K562 (cell line): ENCODE data around the gene HOXB3. TPM values are rescaled to one million over a fixed set of nuclear protein-coding genes. Genes with fewer than 3 reads are reported as not detected.

Source experiments
- BRD4 ChIP-seq: fragments of 200-600 bp; sonication (generic); IDR thresholded peaks from 2 replicates; pipeline ENCODE4 v1.6.1; 2017; ENCODE audit warnings: inconsistent platforms
- CC2D1A ChIP-seq: fragments of 450-650 bp; IDR thresholded peaks from 2 replicates; pipeline ENCODE4 v1.6.1; 2017; ENCODE audit warnings: mild to moderate bottlenecking
- CTCF ChIP-seq, 3 experiments: IDR thresholded peaks in 2 of 3; conservative IDR thresholded peaks in 1 of 3; 2 replicates each; pipeline ENCODE4 v1.5.1; 2011 to 2012; ENCODE audit warnings: low read length in 3 of 3, mild to moderate bottlenecking in 3 of 3, control low read depth in 2 of 3, improper control_type of control experiment in 1 of 3, inconsistent platforms in 1 of 3, low read depth in 1 of 3, mixed read lengths in 1 of 3, moderate library complexity in 1 of 3; ENCODE audit not compliant: insufficient read depth in 2 of 3
- DEAF1 ChIP-seq: fragments of 450-650 bp; formaldehyde crosslinking; IDR thresholded peaks from 2 replicates; pipeline ENCODE4 v1.4.0; 2020; ENCODE audit warnings: mild to moderate bottlenecking, moderate library complexity
- DPF2 ChIP-seq: fragments of 450-650 bp; IDR thresholded peaks from 2 replicates; pipeline ENCODE4 v1.6.1; 2016
- GTF2F1 ChIP-seq: IDR thresholded peaks from 2 replicates; pipeline ENCODE4 v1.6.1; 2011; ENCODE audit warnings: low read depth, low read length, improper control_type of control experiment
- KAT7 ChIP-seq: sonication (generic); formaldehyde crosslinking; IDR thresholded peaks from 2 replicates; pipeline ENCODE4 v1.8.0; 2022; ENCODE audit warnings: missing genetic modification reagents, mild to moderate bottlenecking, borderline replicate concordance
- NCOR1 ChIP-seq: fragments of 450-650 bp; IDR thresholded peaks from 2 replicates; pipeline ENCODE4 v1.6.1; 2016; ENCODE audit warnings: mild to moderate bottlenecking, moderate library complexity
- NR2C2 ChIP-seq, 2 experiments: fragments of 200-800 bp in 1 of 2; sonication (Bioruptor generic) in 1 of 2; sonication (generic) in 1 of 2; formaldehyde crosslinking in 1 of 2; IDR thresholded peaks; 2 replicates each; pipeline versions ENCODE4 v1.6.1 to v1.8.0; 2016 to 2022; ENCODE audit warnings: mild to moderate bottlenecking in 1 of 2, missing compliant biosample characterization in 1 of 2, missing genetic modification characterization in 1 of 2, missing genetic modification reagents in 1 of 2
- PML ChIP-seq: IDR thresholded peaks from 2 replicates; pipeline ENCODE4 v1.6.1; 2012; ENCODE audit warnings: low read length, inconsistent platforms
- SMARCA4 ChIP-seq: fragments of 450-650 bp; IDR thresholded peaks from 2 replicates; pipeline ENCODE4 v1.6.1; 2016
- TGIF2 ChIP-seq: sonication (generic); formaldehyde crosslinking; IDR thresholded peaks from 2 replicates; pipeline ENCODE4 v1.8.1; 2022; ENCODE audit warnings: mild to moderate bottlenecking, missing genetic modification reagents, moderate library complexity
- WHSC1 ChIP-seq: IDR thresholded peaks from one replicate; pipeline ENCODE4 v1.6.1; 2012; ENCODE audit warnings: low read length, control low read depth, inconsistent platforms
- ZNF551 ChIP-seq: fragments of 250-450 bp; sonication (Bioruptor Pico); IDR thresholded peaks from 2 replicates; pipeline ENCODE4 v1.5.0; 2021; ENCODE audit warnings: mild to moderate bottlenecking, moderate library complexity
- ZNF57 ChIP-seq: fragments of 450-650 bp; formaldehyde crosslinking; IDR thresholded peaks from 2 replicates; pipeline ENCODE4 v1.4.0; 2020; ENCODE audit warnings: mild to moderate bottlenecking, moderate library complexity
- ZNF586 ChIP-seq: fragments of 450-650 bp; formaldehyde crosslinking; conservative IDR thresholded peaks from 2 replicates; pipeline ENCODE4 v1.4.0; 2020; ENCODE audit warnings: mild to moderate bottlenecking, moderate library complexity
- ZNF609 ChIP-seq: sonication (generic); formaldehyde crosslinking; IDR thresholded peaks from 2 replicates; pipeline ENCODE4 v1.8.1; 2023; ENCODE audit warnings: missing genetic modification reagents, mild to moderate bottlenecking, borderline replicate concordance
- polyA plus RNA-seq, 8 experiments: library from polyadenylated mRNA; depleted of rRNA in 4 of 8; stranded (reverse) in 5 of 8; unstranded in 3 of 8; fragments of >200 nt; fragmentation: Nextera tagmentation in 2 of 8; fragmentation: Illumina TruSeq in 1 of 8; extraction: Ambion mirVana in 2 of 8; extraction: Trizol in 1 of 8; gene quantifications; 2 replicates each; pipeline versions ENCODE4 v1.2.1 to v1.2.3, GENCODE V29; 2011 to 2014; ENCODE audit warnings: inconsistent platforms in 1 of 8, missing spikeins in 1 of 8
- total RNA-seq, 7 experiments: library from RNA; depleted of rRNA in 6 of 7; stranded (reverse); fragments of >200 nt in 6 of 7; fragmentation: Illumina TruSeq in 2 of 7; extraction: Trizol in 2 of 7; gene quantifications; 2 replicates each; pipeline versions ENCODE4 v1.2.1 to v1.2.3, GENCODE V29; 2011 to 2021; ENCODE audit warnings: low replicate concordance in 1 of 7
- TF ChIP-seq, protein P1 (sequence below), 2 experiments: IDR thresholded peaks; 2 replicates each; pipeline ENCODE4 v1.6.1; 2011; ENCODE audit warnings: borderline replicate concordance in 1 of 2, control low read depth in 1 of 2, low read depth in 1 of 2, low read length in 1 of 2, mild to moderate bottlenecking in 1 of 2, mixed read lengths in 1 of 2, moderate library complexity in 1 of 2; ENCODE audit not compliant: insufficient read depth in 1 of 2, insufficient read length in 1 of 2, poor library complexity in 1 of 2, severe bottlenecking in 1 of 2; ENCODE audit errors: extremely low read depth in 1 of 2

HOXB3 gene
- total and polyA plus RNA-seq, 9 of the 15 experiments (the other 6 are each of a cell fraction or from before 2014, with no cell fraction given): 2.4 to 41.3 (median 20.2) TPM

- TF ChIP-seq ZNF57 (CRISPR knock-in tag) (no peak), CTCF (IDR thresholded peaks at IDR 0.05 in 2 of 3, conservative IDR thresholded peaks at IDR 0.05 in 1 of 3; ENCODE audit: insufficient read depth in 2 of 3, low read depth in 1 of 3, low read length in 3 of 3) (no peak), NR2C2 (CRISPR knock-in tag; IDR thresholded peaks at IDR 0.05) (no peak), NR2C2 (tag; IDR thresholded peaks at IDR 0.05) (peak; percentile 58), DEAF1 (CRISPR knock-in tag) (no peak), CC2D1A (no peak), ZNF586 (no peak), SMARCA4 (0 out of 2 replicates have a peak, but pooled peaks have one; percentile 9), TGIF2 (no peak), GTF2F1 (no peak), KAT7 (0 out of 2 replicates have a peak, but pooled peaks have one; percentile 39), BRD4 (0 out of 2 replicates have a peak, but pooled peaks have one; percentile 30), ZNF551 (CRISPR knock-in tag) (no peak), DPF2 (no peak), WHSC1 (no peak), PML (no peak; the same call in 1 of the 2 replicates), ZNF609 (CRISPR knock-in tag) (no peak), NCOR1 (no peak)
- TF ChIP-seq, protein P1, sequence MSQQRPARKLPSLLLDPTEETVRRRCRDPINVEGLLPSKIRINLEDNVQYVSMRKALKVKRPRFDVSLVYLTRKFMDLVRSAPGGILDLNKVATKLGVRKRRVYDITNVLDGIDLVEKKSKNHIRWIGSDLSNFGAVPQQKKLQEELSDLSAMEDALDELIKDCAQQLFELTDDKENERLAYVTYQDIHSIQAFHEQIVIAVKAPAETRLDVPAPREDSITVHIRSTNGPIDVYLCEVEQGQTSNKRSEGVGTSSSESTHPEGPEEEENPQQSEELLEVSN (IDR thresholded peaks at IDR 0.05; ENCODE audit: borderline replicate concordance in 1 of 2, extremely low read depth in 1 of 2, insufficient read depth in 1 of 2, insufficient read length in 1 of 2, low read depth in 1 of 2, low read length in 1 of 2, poor library complexity in 1 of 2, severe bottlenecking in 1 of 2): no peak
These were observed 11.2 kb downstream of the HOXB3 start (continued) for GRCh38 chr17:48578616-48579470.
